HUES64 (cell line): ENCODE measurements around the gene COL8A1.

Experiments
- H3K27ac ChIP-seq: 2 replicates; pipeline ENCODE4 v1.7.0; 2013; ENCODE audit warnings: low read depth, low read length, inconsistent platforms
- H3K27me3 ChIP-seq: 2 replicates; pipeline ENCODE4 v1.6.1; 2013; ENCODE audit warnings: mild to moderate bottlenecking, low read length; ENCODE audit not compliant: insufficient read depth
- H3K36me3 ChIP-seq: 2 replicates; pipeline ENCODE4 v1.6.1; 2013; ENCODE audit warnings: mild to moderate bottlenecking, low read length; ENCODE audit not compliant: insufficient read depth
- H3K4me1 ChIP-seq: 2 replicates; pipeline ENCODE4 v1.6.1; 2013; ENCODE audit warnings: mild to moderate bottlenecking, low read length, moderate library complexity; ENCODE audit not compliant: insufficient read depth
- H3K4me3 ChIP-seq: 2 replicates; pipeline ENCODE4 v1.5.1; 2013; ENCODE audit warnings: mild to moderate bottlenecking, low read length, moderate library complexity
- H3K9ac ChIP-seq: 2 replicates; pipeline ENCODE4 v1.6.1; 2013; ENCODE audit warnings: mild to moderate bottlenecking, low read depth, low read length
- H3K9me3 ChIP-seq: 2 replicates; pipeline ENCODE4 v1.6.1; 2013; ENCODE audit warnings: low read depth, low read length; ENCODE audit not compliant: insufficient read depth
- WGBS: fragments of 150-250, 120-280 bp; methylation state at CpG from one replicate; pipeline ENCODE4 v1.1.7; 2013; ENCODE audit warnings: missing lambda C conversion rate; 5-methylcytosine and 5-hydroxymethylcytosine counted together

Gene COL8A1

DNA sequence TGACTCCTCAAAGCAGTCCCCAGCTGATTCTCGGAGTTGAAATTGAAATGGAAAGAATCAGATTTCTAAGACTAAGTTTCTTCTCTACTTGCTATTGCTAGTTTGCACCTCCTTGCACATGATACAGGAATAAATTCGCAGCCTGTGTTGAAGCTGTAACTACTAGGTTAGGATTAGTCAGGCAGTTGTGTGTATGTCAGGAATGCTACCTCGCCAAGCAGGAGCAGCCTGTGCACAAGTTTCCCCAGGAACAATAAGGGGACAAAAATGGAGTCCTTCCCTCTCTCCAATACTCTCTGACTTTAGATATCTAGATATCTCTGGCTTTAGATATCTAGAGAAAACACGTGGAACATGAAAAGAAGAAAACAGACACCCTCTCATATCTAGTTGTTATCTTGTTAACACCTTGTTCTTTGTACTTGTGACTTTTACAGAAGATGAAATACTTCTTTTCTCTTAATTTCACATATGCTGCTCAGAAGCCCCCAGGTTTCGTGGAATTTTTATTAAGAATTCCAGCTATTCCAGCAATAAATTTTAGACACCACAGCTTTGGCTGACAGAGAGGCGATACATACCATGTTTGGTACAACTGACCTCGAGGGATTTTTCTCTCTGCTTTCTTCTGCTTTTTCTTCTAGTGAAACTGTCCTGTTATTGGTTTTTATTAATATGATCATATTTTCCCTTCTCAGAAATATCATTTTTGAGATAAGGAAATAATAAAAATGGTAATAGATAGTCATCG is 123.2 kb downstream of the COL8A1 start:
- Histone ChIP-seq H3K27me3 (no peaks in the 10 kb centered on the region), H3K36me3 (no peaks in the 10 kb centered on the region), H3K9ac (no peak overlapping the region), H3K4me1 (no peaks in the 10 kb centered on the region), H3K9me3 (no peaks in the 10 kb centered on the region), H3K27ac (no peak overlapping the region), H3K4me3 (no peak overlapping the region)
- 91% methylated on average over 8 of the region's 8 CpGs for WGBS

GRCh38 chr3:99762901-99763300 is 124.5 kb downstream of the COL8A1 start:
- Histone ChIP-seq H3K4me1 (no peaks in the 10 kb centered on the region), H3K27ac (no peak overlapping the region), H3K27me3 (no peaks in the 10 kb centered on the region), H3K36me3 (no peaks in the 10 kb centered on the region), H3K9me3 (no peaks in the 10 kb centered on the region), H3K4me3 (no peak overlapping the region), H3K9ac (no peak overlapping the region)
- 100% methylated on average over 1 of the region's 1 CpG for WGBS

- Histone ChIP-seq H3K4me3 (no peak overlapping the region), H3K9me3 (no peaks in the 10 kb centered on the region), H3K27me3 (no peaks in the 10 kb centered on the region), H3K36me3 (no peaks in the 10 kb centered on the region), H3K9ac (no peak overlapping the region), H3K27ac (no peak overlapping the region), H3K4me1 (no peaks in the 10 kb centered on the region)
- WGBS, result no CpG with 5 or more reads among the region's 5 CpGs
Measured at GRCh38 chr3:99764377-99764776, 126.0 kb downstream of the COL8A1 start.

GRCh38 chr3:99765042-99765942 is 126.9 kb downstream of the COL8A1 start:
- 78% methylated on average over 2 of the region's 2 CpGs for WGBS
- Histone ChIP-seq H3K4me1 (no peaks in the 10 kb centered on the region), H3K4me3 (no peak overlapping the region), H3K27ac (no peak overlapping the region), H3K9me3 (no peaks in the 10 kb centered on the region), H3K27me3 (no peaks in the 10 kb centered on the region), H3K36me3 (no peaks in the 10 kb centered on the region), H3K9ac (no peak overlapping the region)

- H3K4me3 ChIP-seq, result no peak overlapping the region
Measured at GRCh38 chr3:99767291-99767690, 128.9 kb downstream of the COL8A1 start.

DNA sequence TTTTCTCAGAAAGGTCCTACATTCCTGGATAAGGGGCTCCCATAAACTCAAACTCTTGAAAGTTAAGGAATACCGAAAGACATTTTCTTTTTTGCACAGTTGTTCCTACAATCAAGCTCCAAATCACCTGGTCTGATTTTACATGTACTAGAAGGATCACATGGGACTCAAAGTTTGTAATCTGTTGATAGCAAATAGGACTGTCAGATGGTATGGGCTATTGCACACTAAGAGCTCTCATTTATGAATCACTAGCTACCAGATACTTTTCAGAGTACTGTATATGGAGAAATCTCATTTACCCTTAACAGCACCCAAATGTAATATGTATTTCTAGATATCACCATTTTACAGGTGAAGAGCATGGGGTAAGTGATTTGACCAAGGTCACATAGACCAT is 129.7 kb downstream of the COL8A1 start:
- H3K4me3 ChIP-seq, result no peak overlapping the region
- H3K9ac ChIP-seq, result no peak overlapping the region
- H3K27me3 ChIP-seq, result no peaks in the 10 kb centered on the region
- H3K9me3 ChIP-seq, result no peaks in the 10 kb centered on the region
- H3K36me3 ChIP-seq, result no peaks in the 10 kb centered on the region
- H3K4me1 ChIP-seq, result no peaks in the 10 kb centered on the region; the same call in 1 of the 2 replicates
- WGBS, result 91% methylated on average over 1 of the region's 1 CpG
- no peak overlapping the region for H3K27ac ChIP-seq

More at GRCh38 chr3:99767291-99767690, 128.9 kb downstream of the COL8A1 start:
- 100% methylated on average over 2 of the region's 2 CpGs for WGBS
- H3K27me3 ChIP-seq, result no peaks in the 10 kb centered on the region
- H3K9ac ChIP-seq, result no peak overlapping the region
- H3K9me3 ChIP-seq, result no peaks in the 10 kb centered on the region
- no peaks in the 10 kb centered on the region; the same call in 1 of the 2 replicates for H3K4me1 ChIP-seq
- H3K27ac ChIP-seq, result no peak overlapping the region
- H3K36me3 ChIP-seq, result no peaks in the 10 kb centered on the region

DNA sequence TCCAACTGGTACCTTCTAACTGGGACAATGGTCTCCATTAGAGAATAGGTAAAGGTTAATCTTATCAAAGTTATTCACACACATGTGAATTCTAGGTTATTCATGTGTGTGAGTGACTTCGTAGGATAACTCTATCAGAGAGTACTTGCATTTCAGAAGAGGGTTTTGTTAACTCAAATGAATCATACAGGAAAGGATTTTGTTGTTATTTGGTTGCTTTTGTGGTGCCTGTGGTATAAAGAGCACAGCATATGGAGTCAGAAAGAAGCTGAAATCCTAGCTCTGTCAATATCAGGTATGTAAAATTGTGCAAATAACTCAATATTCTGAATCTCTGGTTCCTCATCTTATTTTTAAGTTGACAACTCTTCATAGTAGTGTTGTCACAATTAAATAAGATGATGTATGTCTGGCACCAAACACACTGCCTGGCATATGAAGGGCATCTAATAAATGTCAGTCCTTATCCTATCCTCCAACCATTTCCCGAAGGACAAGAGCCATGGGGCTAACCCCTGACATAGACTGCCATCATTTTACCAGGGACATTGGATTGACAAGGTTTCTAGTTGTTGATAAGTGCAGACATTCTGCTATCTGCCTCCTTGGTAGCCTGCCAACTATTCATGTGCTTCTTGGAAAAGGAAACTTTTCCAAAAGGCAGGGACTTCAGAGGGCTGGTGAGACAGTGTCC is 130.6 kb downstream of the COL8A1 start:
- Histone ChIP-seq H3K9ac (no peak overlapping the region), H3K4me1 (no peaks in the 10 kb centered on the region; the same call in 1 of the 2 replicates), H3K9me3 (no peaks in the 10 kb centered on the region), H3K4me3 (no peak overlapping the region), H3K36me3 (no peaks in the 10 kb centered on the region), H3K27ac (no peak overlapping the region), H3K27me3 (no peaks in the 10 kb centered on the region)
- 90% methylated on average over 2 of the region's 2 CpGs for WGBS

GRCh38 chr3:99772171-99772570 is 133.8 kb downstream of the COL8A1 start:
- no peaks in the 10 kb centered on the region for H3K9me3 ChIP-seq
- H3K27ac ChIP-seq, result no peak overlapping the region
- H3K27me3 ChIP-seq, result no peaks in the 10 kb centered on the region
- H3K4me1 ChIP-seq, result peaks cover 5% of the 10 kb centered on the region; the same call in 1 of the 2 replicates
- WGBS, result 96% methylated on average over 2 of the region's 3 CpGs
- no peaks in the 10 kb centered on the region for H3K36me3 ChIP-seq
- no peak overlapping the region for H3K4me3 ChIP-seq
- no peak overlapping the region for H3K9ac ChIP-seq

DNA sequence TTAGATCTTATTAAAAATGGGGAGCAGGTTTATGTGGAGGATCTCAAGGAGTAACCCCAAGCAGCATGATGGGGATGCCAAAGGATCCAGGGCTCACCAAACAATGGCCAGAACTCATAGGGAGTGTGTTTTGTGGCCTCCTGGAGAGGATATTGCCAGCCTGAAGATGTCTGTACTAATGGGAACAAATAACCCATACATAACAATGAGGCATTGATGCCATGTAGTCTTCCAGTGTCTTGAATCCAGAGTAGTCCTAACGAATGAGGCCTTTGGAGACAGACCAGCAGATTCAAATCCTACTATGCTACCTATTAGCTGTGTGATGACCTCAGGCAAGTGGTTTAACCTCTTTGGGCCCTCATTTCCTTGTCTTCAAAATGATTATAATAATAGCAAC is 134.3 kb downstream of the COL8A1 start:
- WGBS, result 89% methylated on average over 1 of the region's 1 CpG
- Histone ChIP-seq H3K9ac (no peak overlapping the region), H3K9me3 (no peaks in the 10 kb centered on the region), H3K4me3 (no peak overlapping the region), H3K36me3 (no peaks in the 10 kb centered on the region), H3K27me3 (no peaks in the 10 kb centered on the region), H3K27ac (no peak overlapping the region), H3K4me1 (peaks cover 6% of the 10 kb centered on the region; the same call in 1 of the 2 replicates)

DNA sequence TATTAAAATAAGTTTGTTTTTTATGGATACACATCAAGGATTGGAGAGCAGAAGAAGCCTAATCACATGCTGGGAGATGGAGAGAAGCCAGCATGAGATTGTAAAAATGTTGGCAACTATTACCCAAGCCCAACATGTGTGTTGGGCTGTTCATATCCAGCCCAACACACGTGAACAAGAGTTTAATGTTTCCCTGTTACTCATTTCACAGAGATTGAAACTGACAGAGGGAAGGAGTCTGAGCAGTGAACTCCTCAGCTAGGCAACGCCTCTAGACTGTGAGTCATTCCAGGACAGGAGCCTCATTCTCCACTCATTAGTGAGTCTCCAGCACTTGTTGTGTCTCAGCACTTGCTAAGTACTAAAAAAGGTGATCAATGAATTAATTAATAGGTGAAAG is 136.1 kb downstream of the COL8A1 start:
- no peaks in the 10 kb centered on the region for H3K9me3 ChIP-seq
- H3K4me1 ChIP-seq, result peaks cover 6% of the 10 kb centered on the region; the same call in 1 of the 2 replicates
- H3K9ac ChIP-seq, result no peak overlapping the region
- H3K36me3 ChIP-seq, result no peaks in the 10 kb centered on the region
- no peak overlapping the region for H3K4me3 ChIP-seq
- H3K27ac ChIP-seq, result no peak overlapping the region
- WGBS, result 91% methylated on average over 2 of the region's 2 CpGs
- no peaks in the 10 kb centered on the region for H3K27me3 ChIP-seq
